Hematopoietic multipotent progenitor cell treated with erythropoietin and hydrocortisone succinate and interleukin-3 and kit ligand, for 17 days (in vitro differentiated cells): Measurements from ENCODE around the gene ACTN3.
"Not testable (repeated sequence)": the region's sequence is repeated elsewhere in the genome, so short reads cannot be mapped to it uniquely, and the experiment has no call there.

Source experiments
- DNase-seq: peaks from one replicate; pipeline ENCODE4 v3.0.0-alpha.2; 2015; ENCODE audit warnings: low spot score

Gene ACTN3

DNA sequence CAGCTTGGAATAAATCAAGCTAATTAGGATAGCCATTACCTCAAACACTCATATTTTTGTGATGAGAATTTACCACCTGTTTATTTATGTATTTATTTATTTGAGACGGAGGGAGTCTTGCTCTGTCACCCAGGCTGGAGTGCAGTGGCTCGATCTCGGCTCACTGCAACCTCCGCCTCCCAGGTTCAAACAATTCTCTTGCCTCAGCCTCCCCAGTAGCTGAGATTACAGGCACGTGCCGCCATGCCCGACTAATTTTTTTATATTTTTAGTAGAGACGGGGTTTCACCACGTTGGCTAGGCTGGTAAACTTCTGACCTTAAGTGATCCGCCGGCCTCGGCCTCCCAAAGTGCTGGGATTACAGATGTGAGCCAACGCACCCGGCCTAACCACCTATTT is 1.8 kb upstream of the ACTN3 start:
- DNase-seq = not testable (repeated sequence)

DNA sequence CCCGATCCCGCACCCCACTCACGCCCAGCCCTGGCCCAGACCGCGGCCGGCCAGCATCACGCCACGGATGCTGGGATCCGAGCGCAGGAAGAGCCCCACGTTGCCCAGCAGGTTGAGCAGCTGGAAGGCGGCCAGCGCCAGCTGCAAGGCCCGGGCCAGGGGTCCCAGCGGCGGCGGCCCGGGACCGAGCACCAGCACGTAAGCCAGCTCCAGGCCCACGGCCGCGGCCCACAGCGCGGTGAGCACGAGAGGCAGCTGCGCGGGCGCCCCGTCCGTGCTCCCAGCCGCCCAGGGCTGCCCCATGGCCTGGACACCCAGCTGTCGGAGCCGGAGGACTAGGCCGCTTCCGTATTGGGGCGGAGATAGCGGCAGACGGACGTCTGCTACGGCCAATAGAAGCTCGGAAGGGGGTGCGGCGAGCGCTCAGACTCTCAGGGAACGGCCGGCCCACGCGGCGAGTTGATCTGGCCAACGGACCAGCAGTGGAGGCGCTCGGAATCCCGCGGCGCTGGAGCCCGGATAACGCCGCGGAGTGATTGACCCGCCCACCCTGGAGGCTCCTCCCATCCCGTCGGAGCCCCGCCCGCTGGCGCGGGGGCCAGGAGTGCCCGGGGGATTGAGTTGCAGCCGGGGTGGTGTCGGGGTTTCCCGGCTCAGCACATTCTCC is 869 bp upstream of the ACTN3 start, which contains the start of gene ZDHHC24:
Gene ZDHHC24, minus strand, starts transcription at position 348 of the 667 bp plus-strand sequence. Its CDS starts 45 bp downstream, at position 303.
- peak; percentile 93 for DNase-seq

DNA sequence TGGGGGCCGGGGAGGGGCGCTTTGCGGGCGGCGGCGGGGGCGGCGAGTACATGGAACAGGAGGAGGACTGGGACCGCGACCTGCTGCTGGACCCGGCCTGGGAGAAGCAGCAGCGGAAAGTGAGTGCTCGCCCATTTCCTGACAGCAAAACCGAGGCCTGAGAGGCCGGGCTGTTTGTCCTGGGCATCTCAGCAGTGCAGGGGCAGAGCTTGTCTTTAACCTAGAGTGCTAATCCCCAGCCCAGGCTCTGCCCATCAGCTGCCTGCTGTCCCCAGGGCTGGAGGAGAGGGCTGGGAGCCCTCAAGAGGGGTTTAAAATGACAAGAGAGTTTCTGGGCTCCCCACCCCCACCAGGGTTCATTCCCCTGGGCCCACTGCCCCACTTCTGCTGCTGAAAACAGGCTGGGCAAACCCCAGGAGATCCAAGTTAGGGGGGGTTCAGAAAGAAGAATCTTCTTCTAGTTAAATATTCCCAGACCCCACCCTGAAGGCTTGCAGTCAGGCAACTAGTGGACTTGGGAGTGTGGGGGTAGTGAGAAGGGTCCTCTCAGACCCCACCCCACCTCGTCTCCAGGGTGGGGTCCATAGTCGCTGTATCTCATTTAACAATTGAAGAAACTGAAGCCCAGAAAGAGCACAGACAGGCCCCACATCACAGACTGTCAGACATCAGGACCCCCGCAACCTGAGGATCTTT is 411 bp downstream of the ACTN3 start:
- DNase-seq = no peak

DNA sequence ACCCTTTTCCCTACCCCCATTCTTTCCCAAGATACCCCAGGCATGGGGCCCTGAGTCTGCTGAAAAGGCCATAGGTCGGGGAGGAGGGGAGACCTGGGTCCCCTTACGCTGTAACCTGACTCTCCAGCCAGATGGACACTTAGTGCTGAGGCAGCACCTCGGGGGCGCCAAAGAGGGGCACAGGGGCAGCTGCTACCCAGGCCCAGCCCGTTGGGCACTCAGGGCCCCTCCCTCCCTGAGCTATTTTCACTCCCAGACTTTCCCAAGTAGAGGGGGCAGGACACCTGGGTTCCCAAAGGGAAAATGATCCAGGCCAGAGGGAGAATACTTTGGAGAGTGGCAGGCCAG is 933 bp downstream of the ACTN3 start:
- DNase-seq = no peak

DNA sequence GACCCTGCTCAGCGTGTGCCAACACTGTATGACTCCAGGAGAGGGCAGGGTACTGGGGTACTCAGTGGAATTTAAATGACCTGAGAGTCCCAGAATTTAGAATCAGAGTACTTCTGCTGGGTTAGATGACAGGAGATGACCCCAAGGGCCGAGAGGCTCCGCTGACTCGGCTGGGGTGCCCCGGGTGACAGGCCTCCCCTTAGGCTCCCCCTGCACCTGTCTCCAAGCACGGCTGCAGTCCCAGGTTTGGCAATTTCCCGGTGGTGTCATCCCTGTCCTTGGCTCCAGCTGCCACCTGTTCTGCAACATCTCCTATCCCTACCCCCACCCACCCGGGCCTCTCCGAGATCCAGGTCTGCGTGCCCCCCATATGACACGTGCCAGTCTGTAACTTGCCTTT is 1.3 kb downstream of the ACTN3 start:
- DNase-seq = no peak

DNA sequence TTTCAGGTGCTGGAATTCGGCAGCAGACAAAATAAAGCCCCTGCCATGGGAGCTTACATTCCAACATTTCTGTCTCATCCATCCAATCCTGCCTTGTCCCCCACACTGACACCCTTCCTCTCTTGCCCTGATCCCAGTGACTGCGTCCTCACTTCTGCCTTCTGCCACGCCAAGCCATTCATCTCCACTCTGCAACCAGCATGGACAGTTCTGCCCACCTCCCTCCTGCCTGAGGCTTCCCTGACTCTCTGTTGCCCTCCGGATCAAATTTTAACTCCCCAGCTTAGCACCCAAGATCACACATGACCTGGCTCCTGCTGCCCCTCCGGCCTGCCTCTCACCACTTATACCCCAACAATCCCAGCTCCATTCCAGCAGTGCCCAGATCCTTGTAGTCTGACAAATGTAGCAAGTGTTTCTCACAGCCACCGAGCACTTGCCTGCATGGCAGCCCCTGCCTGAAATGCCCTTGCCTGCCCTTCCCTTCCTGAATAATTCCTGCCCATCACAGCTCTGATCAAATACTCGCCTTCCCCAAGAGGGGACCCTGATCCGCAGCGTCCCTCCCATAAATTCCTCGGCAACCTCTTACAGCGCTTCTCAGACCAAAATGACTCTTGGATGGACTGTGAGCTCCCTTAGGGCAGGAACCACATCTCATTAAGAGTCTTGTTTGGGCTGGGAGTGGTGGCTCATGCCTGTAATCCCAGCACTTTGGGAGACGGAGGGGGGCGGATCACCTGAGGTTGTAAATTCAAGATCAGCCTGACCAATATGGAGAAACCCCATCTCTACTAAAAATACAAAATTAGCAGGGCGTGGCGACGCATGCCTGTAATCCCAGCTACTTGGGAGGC is 2.3 kb downstream of the ACTN3 start:
- DNase-seq = no peak

DNA sequence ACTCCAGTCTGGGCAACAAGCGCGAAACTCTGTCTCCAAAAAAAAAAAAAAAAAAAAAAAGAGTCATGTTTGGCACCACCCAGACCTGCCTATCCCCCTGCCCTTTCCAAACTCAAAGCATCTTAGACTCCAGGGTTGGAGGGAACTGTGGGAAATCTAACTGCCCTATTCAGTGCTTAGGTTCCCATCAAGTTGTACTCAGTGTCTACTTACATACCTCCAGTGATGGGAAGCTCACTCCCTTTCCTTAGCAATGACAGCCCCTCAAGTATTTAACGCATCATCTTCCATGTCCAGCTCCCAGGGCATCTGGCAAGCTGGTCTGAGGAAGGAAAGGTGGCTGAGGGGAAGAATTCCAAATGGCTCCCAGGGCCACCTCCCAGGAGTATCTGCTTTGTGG is 3.0 kb downstream of the ACTN3 start:
- no peak for DNase-seq

DNA sequence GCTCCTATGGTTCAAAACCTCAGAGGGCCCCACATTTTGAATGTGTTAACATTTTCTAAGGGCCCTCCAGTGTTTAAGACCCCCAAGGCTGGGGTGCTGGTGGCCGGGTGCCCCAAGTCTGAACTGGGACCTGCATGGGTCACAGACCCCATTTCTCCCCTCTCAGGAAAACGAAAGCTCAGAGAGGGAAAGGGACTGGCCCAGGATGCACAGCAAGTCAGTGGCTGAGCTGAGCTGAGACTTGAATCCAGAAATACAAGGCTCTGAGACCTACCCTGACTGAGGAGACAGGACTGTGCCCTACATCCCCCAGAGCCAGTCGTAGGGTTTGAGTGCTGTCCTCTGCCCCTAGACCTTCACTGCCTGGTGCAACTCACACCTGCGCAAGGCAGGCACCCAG is 4.2 kb downstream of the ACTN3 start:
- no peak for DNase-seq

DNA sequence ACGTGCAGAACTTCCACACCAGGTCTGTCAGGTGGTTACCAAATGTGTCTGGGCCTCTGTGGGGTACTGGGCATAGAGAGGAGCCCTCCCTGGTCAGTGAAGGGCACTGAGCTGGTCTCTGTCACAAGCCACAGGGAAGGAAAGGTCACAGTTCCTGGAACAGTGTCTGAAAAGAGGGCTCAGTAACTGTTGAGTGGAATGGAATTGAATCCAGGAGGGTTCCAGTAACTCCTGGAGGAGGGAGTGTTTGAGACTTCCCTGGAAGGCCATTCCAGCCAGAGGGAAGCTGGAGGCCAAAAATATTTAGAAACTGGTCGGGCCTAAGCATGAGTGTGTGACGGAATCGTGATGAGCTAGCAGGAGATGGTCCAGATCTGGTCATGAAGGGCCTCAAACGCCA is 7.9 kb downstream of the ACTN3 start:
- no peak for DNase-seq

DNA sequence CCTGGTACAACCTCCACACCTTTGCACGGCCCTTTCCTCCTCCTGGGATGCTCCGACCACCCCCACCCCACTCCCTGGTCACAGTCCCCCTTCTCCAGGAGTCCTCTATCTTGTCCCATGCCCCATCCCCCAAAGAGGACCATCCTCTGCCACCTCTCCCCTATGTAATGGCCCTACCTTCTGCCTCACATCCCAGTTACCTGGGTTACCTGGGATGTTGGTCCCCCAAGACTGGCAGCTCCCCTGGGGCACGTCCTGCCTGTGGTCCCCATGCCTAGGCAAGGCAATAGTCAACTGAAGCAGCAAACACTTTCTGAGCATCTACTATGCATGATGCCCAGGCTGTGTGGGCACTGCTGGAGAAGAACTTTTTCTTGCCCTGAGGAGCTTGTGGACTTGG is 8.7 kb downstream of the ACTN3 start:
- no peak for DNase-seq

DNA sequence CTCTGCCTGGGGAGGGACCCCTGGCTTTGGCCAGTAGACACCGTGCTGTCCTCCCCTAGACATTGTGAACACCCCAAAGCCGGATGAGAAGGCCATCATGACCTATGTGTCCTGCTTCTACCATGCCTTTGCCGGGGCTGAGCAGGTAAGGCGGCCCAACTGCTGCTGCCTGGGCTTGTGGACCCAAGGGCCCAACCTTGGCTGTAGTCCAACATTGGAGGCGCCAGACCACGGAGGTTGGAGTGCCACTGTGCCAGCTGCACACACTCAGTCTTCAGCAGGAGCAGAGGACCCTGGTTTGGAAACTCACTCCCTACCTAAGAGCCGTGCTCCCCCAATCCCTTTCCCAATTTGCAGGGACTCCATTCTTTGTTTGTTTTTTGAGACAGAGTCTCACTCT is 9.4 kb downstream of the ACTN3 start:
- DNase-seq = no peak

DNA sequence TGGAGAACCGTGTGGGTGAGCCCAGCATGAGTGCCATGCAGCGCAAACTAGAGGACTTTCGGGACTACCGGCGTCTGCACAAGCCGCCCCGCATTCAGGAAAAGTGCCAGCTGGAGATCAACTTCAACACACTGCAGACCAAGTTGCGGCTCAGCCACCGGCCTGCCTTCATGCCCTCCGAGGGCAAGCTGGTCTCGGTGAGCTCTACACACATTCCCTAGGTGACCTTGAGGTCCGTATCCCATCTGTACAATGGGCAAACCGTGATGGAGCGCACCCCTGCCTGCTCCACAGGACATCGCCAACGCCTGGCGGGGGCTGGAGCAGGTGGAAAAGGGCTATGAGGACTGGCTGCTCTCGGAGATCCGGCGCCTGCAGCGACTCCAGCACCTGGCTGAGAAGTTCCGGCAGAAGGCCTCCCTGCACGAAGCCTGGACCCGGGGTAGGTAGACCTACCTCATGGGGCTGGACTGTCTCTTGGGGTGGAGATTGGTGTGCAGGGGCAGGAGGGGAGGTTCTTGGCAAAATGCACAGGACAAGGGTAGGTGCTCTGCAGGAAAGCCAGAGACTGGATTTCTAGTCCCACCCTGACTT is 11.1 kb downstream of the ACTN3 start:
- no peak for DNase-seq

DNA sequence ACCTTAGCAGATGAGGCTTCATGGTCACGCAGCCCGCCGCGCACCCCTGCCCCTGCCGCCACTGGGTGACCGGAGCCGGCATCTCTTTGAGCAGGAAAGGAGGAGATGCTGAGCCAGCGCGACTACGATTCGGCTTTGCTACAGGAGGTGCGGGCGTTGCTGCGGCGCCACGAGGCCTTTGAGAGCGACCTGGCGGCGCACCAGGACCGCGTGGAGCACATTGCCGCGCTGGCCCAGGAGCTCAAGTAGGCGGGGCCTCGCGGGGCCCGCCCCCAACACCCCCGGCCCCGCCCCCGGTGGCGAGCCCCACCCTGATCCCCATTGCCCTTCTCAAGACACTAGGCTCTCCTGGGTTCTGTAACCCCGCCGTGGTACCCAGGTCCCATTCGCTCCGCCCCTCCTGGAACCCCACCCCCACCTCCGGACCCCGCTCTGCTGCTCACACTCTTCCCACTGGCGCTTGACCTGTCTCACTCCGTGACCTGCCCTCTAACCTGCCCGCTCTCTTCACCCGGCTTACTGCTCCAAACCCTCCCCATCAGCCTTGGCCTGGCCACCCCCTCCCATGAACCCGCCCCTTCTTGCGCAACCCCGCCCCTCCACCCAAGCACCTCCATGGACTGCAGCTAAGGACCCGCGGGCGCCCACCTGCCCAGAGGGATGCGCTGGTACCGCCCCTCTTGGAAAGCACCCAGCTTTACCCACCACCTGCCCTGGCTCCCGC is 12.6 kb downstream of the ACTN3 start:
- DNase-seq = peak; percentile 15

DNA sequence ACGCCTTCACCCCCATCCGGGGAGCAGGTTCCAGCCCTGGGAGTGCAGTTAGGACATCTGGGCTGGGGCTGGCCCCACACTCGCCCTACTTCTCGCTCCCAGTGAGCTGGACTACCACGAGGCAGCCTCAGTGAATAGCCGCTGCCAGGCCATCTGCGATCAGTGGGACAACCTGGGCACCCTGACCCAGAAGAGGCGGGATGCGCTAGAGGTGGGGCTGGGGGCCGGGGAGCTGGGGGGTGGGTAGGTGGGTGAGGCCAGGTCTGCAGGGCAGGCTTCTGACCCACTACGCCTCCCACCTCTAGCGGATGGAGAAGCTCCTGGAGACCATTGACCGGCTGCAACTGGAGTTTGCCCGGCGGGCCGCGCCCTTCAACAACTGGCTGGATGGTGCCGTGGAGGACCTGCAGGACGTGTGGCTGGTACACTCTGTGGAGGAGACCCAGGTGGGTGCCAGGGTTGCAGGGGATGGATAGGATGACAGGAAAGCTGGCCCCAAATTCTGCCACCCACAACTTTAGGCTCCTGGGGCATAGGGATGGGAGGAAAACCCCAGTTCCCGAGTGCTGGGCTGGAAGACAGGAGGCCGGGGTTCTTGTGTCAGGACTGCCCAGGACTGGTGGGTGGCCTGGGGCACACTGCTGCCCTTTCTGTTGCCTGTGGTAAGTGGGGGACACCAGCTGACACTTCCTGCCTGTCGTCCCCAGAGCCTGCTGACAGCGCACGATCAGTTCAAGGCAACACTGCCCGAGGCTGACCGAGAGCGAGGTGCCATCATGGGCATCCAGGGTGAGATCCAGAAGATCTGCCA is 13.4 kb downstream of the ACTN3 start:
- DNase-seq = no peak

DNA sequence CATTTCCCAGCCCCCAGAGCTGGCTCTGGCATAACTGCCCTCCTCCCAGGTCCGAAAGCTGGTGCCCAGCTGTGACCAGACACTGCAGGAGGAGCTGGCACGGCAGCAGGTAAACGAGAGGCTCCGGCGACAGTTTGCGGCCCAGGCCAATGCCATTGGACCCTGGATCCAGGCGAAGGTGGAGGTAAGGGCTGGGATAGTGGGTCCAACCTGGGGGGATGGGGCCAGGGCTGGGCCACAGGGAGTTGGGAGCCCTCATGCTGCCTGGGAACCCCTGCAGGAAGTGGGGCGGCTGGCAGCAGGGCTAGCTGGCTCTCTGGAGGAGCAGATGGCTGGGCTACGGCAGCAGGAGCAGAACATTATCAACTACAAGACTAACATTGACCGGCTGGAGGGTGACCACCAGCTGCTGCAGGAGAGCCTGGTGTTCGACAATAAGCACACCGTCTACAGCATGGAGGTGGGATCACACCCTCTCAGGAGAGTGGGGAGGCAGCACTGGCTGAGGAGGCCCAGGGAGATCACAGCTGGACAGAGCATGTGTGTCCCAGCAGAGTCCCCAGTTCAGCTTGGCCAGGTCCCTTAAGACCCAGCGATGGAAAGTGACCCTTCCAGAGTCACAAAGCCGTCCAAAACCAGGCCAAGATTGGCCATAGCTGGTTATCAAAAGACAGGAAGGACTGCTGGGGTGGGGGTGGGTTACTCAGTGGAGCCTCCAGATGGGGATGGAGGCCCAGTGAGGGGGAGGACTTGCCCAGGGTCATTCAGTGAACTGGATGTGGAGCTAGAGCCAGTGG is 14.7 kb downstream of the ACTN3 start:
- no peak for DNase-seq

DNA sequence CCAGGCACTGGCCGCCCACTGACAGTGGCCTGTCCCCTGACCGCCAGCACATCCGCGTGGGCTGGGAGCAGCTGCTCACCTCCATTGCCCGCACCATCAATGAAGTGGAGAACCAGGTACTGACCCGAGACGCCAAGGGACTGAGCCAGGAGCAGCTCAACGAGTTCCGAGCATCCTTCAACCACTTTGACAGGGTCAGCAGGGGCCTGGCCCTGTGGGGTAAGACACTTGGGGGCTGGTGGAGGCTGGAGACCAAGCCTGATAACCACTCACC is 15.2 kb downstream of the ACTN3 start:
- no peak for DNase-seq

DNA sequence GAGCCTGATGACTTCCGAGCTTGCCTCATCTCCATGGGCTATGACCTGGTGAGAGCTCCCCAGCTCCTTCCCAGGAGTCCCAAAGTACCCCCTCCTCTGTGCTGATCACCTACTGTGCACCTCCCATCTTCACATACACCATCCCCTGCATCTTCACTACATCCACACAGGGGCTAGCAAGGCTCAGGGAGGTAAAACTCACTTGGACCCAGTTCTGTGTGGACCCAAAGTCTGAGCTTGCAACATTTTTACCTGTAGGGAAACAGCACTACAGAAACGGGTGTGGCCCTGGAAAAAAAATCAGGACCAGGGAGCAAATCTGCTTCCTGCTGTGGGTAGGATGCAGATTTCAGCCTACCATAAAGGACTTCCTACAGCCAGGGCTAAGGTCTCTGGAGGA is 15.6 kb downstream of the ACTN3 start:
- no peak for DNase-seq

DNA sequence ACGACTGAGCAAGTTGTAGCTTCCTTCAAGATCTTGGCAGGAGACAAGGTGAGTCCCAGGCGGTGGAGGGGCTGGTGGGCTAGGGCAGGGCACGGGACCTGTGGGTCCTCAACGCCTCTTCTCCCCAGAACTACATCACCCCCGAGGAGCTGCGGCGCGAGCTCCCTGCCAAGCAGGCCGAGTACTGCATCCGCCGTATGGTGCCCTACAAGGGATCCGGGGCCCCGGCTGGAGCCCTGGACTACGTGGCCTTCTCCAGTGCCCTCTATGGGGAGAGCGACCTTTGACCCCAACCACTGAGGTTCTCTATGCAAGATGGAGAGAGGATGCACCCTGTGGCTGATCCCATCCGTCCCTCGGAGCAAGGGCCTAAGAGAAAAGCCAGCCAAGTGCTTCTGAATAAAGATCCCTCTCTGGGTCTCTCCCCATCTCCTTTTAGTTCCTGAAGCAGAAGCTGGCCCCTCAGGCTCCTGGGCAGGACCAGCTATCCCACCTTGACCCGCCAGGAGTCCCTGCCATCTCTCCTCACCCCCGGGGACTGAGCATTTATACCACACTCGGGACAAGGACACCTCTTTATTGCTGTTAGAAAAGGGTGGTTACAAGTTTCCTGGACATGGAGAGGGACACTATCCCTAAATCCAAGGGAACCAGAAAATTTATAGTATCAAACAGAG is 16.3 kb downstream of the ACTN3 start:
- DNase-seq = no peak

DNA sequence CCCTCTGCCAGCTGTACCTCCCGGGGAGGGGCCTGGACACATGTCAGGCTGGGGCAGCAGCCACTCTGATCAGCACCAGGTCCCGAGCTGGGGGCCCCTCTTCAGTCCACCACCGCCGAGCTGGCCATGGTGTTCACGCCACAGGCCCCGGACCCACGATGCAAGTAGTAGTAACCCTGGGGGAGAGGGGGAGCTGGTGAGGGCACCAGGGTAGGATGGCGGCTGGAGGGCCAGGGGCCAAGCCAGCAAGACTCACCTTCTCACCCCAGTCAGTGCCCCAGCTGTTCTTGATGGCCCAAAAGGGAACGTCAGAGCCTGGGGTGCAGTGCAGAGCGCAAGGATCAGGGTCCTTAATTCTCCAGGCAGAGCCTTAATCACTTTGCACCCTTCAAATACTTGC is 17.1 kb downstream of the ACTN3 start:
- DNase-seq = no peak

DNA sequence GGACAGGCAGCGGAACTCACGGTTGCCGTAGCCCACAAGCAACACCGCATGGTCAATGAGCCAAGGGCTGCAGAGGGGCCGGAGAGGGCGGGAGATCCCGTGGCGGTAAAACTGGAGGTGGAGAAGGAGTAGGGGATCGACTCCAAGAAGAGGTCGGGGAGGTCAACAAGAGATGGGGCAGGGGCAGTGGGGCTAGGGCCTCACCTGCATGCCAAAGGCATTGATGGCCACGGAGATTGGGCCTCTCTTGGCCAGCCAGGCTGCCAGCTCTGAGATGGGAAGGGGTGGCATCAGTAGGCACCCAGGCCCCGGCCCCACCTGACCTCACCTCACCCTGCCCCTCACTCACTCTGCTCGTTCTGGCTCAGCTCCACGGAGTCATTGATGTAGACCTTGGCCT is 17.8 kb downstream of the ACTN3 start:
- DNase-seq = no peak
